Thyroid gland (tissue), 4 donors: ENCODE data around the gene ABCC9. TPM values are rescaled to one million over a fixed set of nuclear protein-coding genes. Genes with fewer than 3 reads are reported as not detected.
A peak's percentile ranks its signal among the peaks of the same experiment; 100 is the strongest.

Experiments used
- DNase-seq, 2 donors: peaks; one replicate each; pipeline ENCODE4 v3.0.0-alpha.2; 2019
- H3K27ac ChIP-seq, 3 donors: fragments of 200-600 bp; sonication (generic); 1 replicate in 2 of 3; 2 replicates in 1 of 3; pipeline ENCODE4 v1.5.1; 2016 to 2019; ENCODE audit warnings: mild to moderate bottlenecking in 1 of 3, moderate library complexity in 1 of 3
- H3K27me3 ChIP-seq: fragments of 200-600 bp; sonication (generic); one replicate; pipeline ENCODE4 v1.5.1; 2019
- H3K36me3 ChIP-seq, 2 donors: fragments of 200-600 bp; sonication (generic); one replicate each; pipeline ENCODE4 v1.5.1; 2016 to 2019
- H3K4me1 ChIP-seq, 2 donors: fragments of 200-600 bp; sonication (generic); one replicate each; pipeline ENCODE4 v1.5.1; 2017 to 2019
- H3K4me3 ChIP-seq, 3 donors: fragments of 200-600 bp; sonication (generic); replicated peaks in 1 of 3; 1 replicate in 2 of 3; 2 replicates in 1 of 3; pipeline ENCODE4 v1.5.1; 2016; ENCODE audit warnings: mild to moderate bottlenecking in 1 of 3
- H3K9me3 ChIP-seq: fragments of 200-600 bp; sonication (generic); one replicate; pipeline ENCODE4 v1.5.1; 2017
- POLR2A ChIP-seq, 2 donors: fragments of 450-650 bp; IDR thresholded peaks; one replicate each; pipeline ENCODE4 v1.6.1; 2017; ENCODE audit warnings: antibody characterized with exemption in 2 of 2, mild to moderate bottlenecking in 2 of 2, moderate library complexity in 1 of 2
- WGBS, 2 donors: methylation state at CpG; one replicate each; pipeline ENCODE4 v1.1.5; 2017; 5-methylcytosine and 5-hydroxymethylcytosine counted together
- intact Hi-C: fragments of 100-400 bp; cut with DNase I; formaldehyde crosslinking; loops from one replicate; pipeline ENCODE4 v1.15.1; 2023
- total RNA-seq, 4 donors: library from RNA; depleted of rRNA; stranded (reverse); fragments of >200 nt; gene quantifications; one replicate each; pipeline ENCODE4 v1.2.3, GENCODE V29; 2016
- TF ChIP-seq, protein P1 (sequence below), 6 experiments: fragments of 200-600 bp in 3 of 6; fragments of 450-650 bp in 3 of 6; sonication (generic) in 3 of 6; IDR thresholded peaks; one replicate each; pipeline ENCODE4 v1.5.1; 2016 to 2019; ENCODE audit warnings: antibody characterized with exemption in 6 of 6, mild to moderate bottlenecking in 2 of 6, inconsistent platforms in 1 of 6, moderate library complexity in 1 of 6

Gene ABCC9
- total RNA-seq, 4 donors from 2014 or later: 10.5 to 46.8 (median 26.0) TPM

DNA sequence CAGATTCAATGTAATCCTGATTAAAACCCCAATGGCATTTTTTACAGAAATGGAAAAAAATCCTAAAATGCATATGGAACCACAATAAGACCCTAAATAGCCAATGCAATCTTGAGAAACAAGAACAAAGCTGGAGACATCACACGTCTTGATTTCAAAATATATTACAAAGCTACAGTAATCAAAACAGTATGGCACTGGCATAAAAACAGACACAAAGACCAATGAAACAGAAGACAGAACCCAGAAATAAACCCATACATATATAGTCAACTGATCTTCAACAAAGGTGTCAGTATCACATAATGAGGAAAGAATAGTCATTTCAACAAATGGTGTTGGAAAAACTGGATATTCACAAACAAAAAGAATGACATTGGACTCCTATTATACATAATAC is 9.4 kb upstream of the ABCC9 start:
- DNase-seq: no peak
- WGBS, 2 donors: 86 to 88% methylated on average over 1 of the region's 1 CpG
- TF ChIP-seq, protein P1, sequence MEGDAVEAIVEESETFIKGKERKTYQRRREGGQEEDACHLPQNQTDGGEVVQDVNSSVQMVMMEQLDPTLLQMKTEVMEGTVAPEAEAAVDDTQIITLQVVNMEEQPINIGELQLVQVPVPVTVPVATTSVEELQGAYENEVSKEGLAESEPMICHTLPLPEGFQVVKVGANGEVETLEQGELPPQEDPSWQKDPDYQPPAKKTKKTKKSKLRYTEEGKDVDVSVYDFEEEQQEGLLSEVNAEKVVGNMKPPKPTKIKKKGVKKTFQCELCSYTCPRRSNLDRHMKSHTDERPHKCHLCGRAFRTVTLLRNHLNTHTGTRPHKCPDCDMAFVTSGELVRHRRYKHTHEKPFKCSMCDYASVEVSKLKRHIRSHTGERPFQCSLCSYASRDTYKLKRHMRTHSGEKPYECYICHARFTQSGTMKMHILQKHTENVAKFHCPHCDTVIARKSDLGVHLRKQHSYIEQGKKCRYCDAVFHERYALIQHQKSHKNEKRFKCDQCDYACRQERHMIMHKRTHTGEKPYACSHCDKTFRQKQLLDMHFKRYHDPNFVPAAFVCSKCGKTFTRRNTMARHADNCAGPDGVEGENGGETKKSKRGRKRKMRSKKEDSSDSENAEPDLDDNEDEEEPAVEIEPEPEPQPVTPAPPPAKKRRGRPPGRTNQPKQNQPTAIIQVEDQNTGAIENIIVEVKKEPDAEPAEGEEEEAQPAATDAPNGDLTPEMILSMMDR (IDR thresholded peaks at IDR 0.05): no peak
- Histone ChIP-seq H3K4me3 (no peak overlapping the region), H3K27ac (no peak overlapping the region), H3K27me3 (no peaks in the 10 kb centered on the region), H3K36me3 (no peaks in the 10 kb centered on the region), H3K4me1 (no peaks in the 10 kb centered on the region), H3K9me3 (no peaks in the 10 kb centered on the region)
- intact Hi-C loops: no loop called here

DNA sequence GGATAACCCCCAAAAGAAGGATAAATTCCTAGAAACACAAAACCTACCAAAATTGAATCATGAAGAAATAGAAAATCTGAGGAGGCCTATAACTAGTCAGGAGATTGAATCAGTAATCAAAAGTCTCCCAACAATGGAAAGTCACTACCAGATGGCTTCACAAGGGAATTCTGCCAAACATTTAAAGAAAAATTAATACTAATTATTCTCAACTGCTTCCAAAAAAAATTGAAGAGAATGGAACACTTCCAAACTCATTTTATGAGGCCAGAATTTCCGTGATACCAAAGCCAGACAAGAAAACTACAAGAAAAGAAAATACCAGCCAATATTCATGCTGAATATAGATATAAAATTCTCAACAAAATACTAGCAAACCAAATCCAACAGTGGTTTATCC is 7.8 kb upstream of the ABCC9 start:
- 67 to 84% methylated on average over 1 of the region's 1 CpG for WGBS, 2 donors

DNA sequence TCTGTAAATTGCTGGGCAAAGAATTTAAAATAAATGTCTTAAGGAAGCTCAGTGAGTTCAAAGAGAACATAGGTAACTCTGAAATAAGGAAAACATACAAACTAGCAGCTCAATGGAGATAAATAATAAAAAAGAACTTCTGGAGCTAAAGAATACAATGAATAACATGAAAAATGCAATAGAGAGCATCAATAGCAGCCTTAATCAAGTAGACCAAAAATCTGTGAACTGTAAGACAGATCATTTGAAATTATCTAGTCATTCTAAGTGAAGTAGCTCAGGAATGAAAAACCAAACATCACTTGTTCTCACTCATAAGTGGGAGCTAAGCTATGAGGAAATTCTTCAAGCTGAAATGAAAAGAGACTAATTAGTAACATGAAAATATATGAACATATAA is 5.8 kb upstream of the ABCC9 start:
- Histone ChIP-seq H3K4me3 (no peak overlapping the region), H3K27ac (no peak overlapping the region), H3K9me3 (no peaks in the 10 kb centered on the region), H3K4me1 (no peaks in the 10 kb centered on the region), H3K27me3 (no peaks in the 10 kb centered on the region), H3K36me3 (no peaks in the 10 kb centered on the region)
- TF ChIP-seq, protein P1 (IDR thresholded peaks at IDR 0.05): no peak
- TF ChIP-seq POLR2A (IDR thresholded peaks at IDR 0.05): no peak
- DNase-seq: no peak
- intact Hi-C loops: no loop called here

More for the DNA sequence above, 7.8 kb upstream of the ABCC9 start:
- Histone ChIP-seq H3K4me1 (no peaks in the 10 kb centered on the region), H3K27me3 (no peaks in the 10 kb centered on the region), H3K36me3 (no peaks in the 10 kb centered on the region), H3K4me3 (no peak overlapping the region), H3K27ac (no peak overlapping the region), H3K9me3 (no peaks in the 10 kb centered on the region)
- no peak for DNase-seq
- intact Hi-C loops: no loop called here
- TF ChIP-seq, protein P1 (IDR thresholded peaks at IDR 0.05): no peak
- TF ChIP-seq POLR2A (IDR thresholded peaks at IDR 0.05): no peak

DNA sequence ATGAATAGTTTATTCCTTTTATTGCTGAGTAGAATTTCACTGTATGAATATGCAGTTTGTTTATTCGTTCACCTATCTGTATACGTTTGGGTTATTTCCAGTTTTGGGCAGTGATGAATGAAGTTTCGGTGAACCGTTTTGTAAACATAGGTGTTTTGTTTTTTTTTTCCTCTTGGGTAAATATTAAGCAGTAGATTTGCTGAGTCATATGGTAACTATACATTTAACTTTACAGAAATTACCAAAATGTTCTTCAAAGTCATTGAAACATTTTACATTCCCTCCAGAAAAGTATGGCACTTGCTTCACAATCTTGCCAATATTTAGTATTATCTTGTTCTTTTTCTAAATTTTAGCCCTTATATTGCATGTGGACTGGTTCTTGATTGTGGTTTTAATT is 3.8 kb upstream of the ABCC9 start:
- no peaks in the 10 kb centered on the region for H3K27me3 ChIP-seq
- DNase-seq: no peak
- H3K36me3 ChIP-seq: no peaks in the 10 kb centered on the region
- no peak overlapping the region for H3K27ac ChIP-seq
- H3K4me1 ChIP-seq: no peaks in the 10 kb centered on the region
- H3K4me3 ChIP-seq: no peak overlapping the region
- WGBS, 2 donors: 92 to 95% methylated on average over 4 of the region's 4 CpGs
- intact Hi-C loops: no loop called here
- TF ChIP-seq, protein P1 (IDR thresholded peaks at IDR 0.05): no peak
- TF ChIP-seq POLR2A (IDR thresholded peaks at IDR 0.05): no peak
- H3K9me3 ChIP-seq: no peaks in the 10 kb centered on the region

DNA sequence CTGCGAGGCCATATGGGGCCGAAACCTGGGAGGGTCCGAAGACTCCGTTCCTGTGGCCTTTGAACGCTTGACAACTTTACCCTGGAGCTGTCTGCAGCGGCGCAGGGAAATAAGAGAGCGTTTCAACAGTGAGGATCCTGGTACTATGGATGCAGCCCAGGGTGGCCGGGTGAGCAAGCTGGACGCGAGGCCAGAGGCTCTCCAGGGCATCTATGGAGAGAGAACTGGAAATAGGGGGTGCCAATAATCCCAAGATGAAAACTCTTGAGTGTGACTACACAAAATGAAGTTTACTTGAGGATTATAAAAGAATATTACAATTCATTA is 1.1 kb upstream of the ABCC9 start:
- no peaks in the 10 kb centered on the region for H3K36me3 ChIP-seq
- peak overlapping the region in 2 of 3 donors; percentile 27 to 41 for H3K4me3 ChIP-seq
- WGBS, 2 donors: 46 to 49% methylated on average over 10 to 11 of the region's 11 CpGs
- DNase-seq: no peak
- H3K27me3 ChIP-seq: no peaks in the 10 kb centered on the region
- peak overlapping the region in 1 of 3 donors; percentile 54 for H3K27ac ChIP-seq
- TF ChIP-seq, protein P1 (IDR thresholded peaks at IDR 0.05): no peak
- no peak for TF ChIP-seq POLR2A (IDR thresholded peaks at IDR 0.05)
- H3K4me1 ChIP-seq: no peaks in the 10 kb centered on the region
- intact Hi-C loops: no loop called here
- H3K9me3 ChIP-seq: no peaks in the 10 kb centered on the region
